Esophagus mucosa (tissue), 1 donor: ENCODE data around the gene ZEB2. TPM values are rescaled to one million over a fixed set of nuclear protein-coding genes. Genes with fewer than 3 reads are reported as not detected.
"Not testable (repeated sequence)": the region's sequence is repeated elsewhere in the genome, so short reads cannot be mapped to it uniquely, and the experiment has no call there.

ENCODE experiments used
- ATAC-seq: fragments of 200-7000 bp; cut with Tn5 transposase; one replicate; pipeline ENCODE4 v1.9.1; 2020
- total RNA-seq: library from RNA; stranded (reverse); gene quantifications from one replicate; pipeline ENCODE4 v1.2.4, GENCODE V29; 2023
- donor health status: DM: yes; HTN: yes; CAD: no.

Gene ZEB2
- total RNA-seq, 1 donor from 2014 or later, result 6.5 TPM

DNA sequence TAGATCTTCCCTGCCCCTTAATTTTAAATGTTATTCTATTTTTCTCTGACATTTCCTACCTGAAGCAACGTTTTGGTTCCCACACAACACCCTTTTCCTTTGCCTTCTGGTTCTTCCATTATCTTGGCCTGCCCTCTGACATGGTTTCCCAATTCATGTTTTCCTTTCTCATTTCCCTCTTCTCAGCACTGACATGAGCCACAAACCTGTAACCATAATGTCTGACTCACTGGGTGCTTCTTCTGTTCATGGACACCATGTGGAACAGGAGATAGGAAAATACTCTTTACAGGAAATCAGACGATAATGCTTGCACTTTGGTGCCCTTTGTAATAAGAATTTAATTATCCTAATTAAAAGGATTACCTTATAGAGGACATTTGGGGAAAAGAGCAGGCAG, 142.0 kb downstream of the ZEB2 start:
- ATAC-seq, result no peak

DNA sequence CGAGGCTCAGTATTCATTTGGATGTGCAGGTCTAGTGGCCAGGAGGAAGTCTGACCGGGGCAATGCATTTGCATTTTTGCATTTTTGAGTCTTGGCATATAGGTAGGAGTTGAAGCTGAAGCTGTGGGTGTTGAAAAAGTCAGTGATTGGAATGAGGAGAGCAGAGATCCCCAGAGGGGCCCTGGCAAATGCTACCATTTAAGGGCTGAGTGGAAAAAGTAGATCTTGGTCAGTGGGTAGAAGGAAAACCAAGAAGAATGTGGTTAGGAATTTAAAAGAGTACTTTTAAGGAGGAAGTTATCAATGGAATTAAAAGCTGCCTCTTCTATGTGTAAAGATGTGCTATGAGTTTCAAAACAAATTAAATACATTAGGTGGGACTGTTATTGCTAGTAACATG, 143.0 kb downstream of the ZEB2 start:
- ATAC-seq, result no peak

DNA sequence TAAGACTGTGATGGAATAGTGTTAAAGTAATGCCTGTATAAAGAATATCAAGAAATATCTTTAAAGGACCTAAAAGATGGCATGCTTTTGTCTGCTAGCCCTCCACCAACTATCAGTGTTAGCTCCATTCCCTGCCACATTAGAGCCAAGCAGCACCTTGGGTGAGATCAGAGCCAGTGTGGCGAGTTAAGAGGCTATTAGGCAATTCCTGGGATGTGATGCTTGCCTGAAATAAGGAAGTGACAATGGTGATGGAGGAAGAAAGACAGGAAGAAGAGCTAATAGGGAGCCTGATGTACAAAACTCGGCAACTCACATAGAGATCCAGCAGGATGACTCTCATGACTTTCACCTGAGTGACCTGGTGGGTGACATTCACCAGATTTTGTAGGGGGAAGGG, 143.5 kb downstream of the ZEB2 start:
- ATAC-seq, result no peak

DNA sequence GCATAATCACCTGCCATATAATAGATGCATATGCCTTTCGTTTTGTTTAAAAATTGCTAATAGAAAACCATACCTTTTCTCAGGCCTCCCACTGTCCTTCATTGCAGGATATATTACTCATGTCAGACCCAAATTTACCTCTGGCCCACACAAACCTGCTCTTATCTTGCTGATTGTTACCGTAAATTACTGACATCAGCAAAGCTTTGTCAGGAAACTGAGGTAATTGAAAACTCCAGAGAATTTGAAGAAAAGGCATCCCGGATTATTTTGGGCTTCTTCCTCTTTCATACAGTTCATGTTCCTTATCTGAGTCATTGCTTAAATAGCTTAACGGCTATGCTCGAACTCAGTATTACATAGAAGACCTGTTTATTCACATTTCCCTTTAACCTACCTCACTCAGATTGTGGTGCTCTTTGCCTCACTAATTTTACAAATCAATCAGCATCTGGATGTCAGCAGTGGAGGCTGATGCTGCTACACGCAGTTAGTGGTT, 145.7 kb downstream of the ZEB2 start:
- ATAC-seq, result peak; percentile 68

DNA sequence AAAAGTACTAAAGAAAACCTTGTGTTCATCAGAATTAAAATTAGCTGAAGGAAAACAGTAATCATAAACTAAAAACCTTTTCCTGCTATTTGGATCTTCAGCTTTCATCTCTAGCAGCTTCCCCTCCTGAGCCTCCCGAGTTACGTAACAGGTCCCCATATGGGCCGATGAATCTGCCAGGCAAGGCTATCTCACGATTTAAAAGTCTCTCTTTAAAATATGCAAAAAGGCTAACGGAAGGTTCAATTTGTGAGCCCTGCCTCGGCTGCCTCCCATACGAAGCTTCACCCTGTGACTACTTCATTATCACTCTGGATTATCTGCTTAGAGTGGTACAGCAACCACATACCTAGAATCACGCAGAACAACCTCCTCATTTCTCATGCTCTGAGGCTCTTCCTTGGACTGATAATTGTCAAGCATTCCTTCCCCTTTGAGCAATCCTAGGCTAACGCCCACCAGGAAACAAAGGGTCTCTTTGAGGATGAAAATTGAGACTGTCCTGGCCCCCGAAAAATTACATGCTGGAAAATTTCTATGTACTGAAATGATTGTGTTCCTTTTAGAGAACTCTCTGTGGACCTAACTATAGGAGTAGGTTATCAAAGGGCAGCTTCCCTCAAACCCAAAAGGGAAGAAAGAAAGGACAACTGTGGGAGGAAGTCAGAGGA, 147.4 kb downstream of the ZEB2 start:
- no peak for ATAC-seq

DNA sequence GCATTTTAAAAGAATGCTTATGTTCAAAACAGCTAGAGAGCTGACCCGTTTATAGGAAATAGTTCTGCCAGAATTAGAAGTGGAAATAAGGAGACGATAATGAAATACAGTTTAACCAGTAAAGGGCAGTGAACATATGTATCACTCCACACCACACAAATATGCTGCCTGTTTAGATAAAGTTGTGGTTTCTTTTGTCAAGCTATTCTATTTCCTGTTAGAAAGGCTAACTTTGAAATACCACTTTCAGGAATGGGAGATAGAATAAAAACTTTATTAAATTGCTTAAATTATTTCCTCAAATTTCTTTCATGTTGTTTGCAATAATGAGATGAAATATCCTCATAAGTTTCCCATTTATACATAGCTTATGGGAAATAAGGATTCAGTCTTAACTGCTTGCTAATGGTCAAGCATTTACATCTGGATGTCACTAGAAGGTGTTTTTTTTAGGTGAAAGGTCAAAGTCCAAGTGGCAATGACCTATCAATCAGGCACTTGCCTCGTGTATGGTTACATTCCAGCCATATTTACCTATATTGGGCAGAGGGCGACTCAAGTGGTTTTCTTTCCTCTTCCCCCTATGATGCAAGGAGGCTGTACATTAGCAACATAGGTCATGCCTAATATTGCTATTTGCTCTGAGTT, 148.9 kb downstream of the ZEB2 start:
- ATAC-seq, result no peak

DNA sequence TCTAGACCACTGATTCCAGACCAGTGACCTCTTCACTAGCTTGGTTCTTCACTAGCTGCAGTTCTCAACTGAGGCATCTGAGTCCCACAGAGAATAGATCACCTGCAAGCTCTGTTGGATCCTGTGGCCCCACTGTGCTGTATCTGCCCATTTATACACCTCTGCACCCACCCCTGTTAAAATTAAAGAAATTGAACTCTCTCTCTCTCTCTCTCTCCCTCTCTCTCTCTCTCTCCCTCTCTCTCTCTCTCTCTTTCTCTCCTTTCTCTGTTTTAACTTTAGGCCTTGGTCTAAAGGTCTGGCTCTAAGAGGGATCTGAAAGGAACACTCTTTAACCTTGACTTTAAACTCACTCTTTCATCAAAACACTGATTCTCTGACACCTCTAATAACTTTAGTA, 150.5 kb downstream of the ZEB2 start:
- no peak for ATAC-seq

DNA sequence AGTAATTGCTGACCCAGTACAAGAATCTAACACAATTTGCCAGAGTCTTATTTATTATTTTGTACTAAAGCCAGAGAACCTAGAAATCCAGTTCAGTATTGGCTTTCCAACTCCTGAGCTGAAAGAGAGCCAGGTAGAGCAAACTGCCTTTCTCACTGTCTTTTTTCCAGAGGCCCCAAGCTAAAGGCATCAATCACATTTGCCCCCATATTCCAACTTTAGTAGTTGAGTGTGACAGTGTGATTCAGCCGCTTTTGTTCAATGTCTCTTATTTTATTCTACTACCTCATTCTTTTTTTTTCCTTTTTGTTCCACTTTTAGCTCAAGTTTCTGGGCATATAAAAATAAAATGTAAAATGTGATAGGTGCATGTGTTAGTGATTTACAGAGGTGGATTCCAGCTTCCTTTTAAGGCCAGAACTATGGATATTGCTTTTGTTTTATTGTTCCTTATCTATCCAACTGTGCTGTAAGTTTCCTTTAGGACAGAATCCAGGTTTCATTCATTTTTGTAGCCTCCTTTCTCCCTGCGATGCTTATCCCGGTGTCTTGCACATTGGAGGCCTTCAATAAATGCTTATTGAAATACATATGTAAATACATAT, 153.0 kb downstream of the ZEB2 start:
- no peak for ATAC-seq

DNA sequence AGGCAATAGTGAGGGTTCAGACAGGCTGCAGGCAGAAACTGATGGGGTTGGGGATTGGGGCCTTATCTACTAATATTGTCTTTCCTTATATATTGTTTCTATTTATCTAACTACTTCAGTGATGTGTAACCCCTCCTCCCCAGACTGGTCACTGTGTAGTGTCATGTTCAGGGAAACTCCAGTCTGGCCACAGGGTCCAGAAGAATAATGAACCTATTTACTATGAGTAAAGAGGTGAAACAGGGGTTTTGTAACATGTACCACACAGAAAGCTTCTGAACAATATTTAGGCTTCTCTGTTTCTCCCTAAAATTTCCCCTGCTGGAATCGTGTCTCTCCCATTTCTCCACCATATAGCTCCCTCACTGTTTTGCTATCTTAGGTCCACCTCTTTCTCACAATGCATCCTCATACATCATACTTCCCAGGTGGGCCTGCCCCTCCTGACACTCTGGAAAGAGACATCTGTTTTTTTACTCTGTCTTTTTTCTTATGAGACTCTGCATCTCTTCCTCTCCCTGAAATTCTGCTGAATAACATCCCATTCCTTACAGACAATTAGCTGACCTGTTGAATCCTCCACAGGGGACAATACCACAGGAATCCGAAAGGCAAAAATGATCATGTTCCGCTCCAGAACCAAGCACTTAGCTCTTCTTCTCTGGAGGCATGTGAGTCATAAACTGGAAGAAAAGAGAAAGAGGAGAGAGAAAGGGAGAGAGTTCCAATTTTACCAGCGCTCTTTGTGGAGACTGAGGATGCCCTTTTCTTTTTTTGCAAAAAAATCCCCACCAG, 154.8 kb downstream of the ZEB2 start:
- no peak for ATAC-seq

DNA sequence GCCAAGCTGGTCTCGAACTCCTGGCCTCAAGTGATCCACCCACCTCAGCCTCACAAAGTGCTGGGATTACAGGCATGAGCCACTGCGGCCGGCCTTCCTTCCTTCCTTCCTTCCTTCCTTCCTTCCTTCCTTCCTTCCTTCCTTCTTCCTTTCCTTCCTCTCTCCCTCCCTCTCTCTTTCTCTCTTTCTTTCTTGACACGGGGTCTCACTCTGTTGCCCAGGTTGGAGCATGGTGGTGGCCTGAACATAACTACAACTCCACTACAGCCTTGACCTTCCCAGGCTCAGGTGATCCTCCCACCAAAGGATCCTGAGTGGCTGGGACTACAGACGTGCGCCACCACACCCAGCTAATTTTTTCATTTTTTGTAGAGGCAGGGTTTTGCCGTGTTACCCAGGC, 155.7 kb downstream of the ZEB2 start:
- ATAC-seq, result not testable (repeated sequence)

DNA sequence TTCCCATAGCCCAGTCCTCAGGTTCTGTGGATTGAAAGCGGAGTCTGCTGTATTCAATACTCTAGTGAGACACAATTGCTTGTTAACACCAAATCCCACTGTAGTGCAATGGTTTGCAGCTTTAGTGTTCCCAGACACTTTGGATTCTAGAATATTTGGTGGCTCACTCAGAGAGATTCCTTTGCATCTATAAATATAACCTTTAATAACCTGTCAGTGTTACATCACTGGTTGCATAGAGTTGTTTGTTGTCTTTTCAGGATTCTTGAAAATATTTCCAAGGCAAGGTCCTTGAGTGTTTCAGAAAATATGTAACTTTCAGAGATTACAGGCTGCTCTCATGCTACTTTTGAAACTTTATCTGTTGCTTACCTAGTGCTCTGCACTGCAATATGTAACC, 157.5 kb downstream of the ZEB2 start:
- ATAC-seq, result no peak

DNA sequence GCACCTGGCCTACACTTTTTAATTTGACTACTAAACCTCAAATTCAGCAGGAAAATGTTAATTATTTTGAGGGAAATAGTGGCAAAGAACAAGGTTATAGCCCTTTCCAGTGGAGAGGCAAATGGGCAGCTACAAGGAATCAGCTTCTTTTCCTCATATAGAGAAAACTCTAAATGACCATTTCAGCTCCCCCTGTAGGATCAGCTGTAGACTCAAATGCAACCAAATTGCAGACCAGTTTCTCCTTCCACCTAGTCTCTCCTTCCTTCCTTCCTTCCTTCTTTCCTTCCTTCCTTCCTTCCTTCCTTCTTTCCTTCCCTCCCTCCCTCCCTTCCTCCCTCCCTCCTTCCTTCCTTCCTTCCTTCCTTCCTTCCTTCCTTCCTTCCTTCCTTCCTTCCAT, 158.2 kb downstream of the ZEB2 start:
- no peak for ATAC-seq

DNA sequence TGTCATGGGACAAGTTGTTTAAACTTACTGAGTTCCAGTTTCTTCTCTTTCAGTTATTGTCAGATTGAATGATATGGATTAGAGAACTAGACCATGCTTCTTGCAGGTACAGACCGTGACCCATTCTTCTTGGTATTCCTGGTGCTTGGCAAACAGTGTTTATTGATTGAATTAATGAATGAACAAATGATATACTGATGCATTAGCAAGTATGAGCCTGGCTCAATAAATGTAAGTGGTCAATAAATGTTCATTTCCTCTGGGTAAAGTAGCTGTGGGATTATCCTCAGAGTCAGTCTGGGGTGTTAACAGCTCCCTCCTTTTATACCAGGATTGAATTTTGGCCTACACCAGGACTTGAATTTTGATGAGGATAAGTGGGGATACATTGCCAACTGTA, 160.2 kb downstream of the ZEB2 start:
- no peak for ATAC-seq

DNA sequence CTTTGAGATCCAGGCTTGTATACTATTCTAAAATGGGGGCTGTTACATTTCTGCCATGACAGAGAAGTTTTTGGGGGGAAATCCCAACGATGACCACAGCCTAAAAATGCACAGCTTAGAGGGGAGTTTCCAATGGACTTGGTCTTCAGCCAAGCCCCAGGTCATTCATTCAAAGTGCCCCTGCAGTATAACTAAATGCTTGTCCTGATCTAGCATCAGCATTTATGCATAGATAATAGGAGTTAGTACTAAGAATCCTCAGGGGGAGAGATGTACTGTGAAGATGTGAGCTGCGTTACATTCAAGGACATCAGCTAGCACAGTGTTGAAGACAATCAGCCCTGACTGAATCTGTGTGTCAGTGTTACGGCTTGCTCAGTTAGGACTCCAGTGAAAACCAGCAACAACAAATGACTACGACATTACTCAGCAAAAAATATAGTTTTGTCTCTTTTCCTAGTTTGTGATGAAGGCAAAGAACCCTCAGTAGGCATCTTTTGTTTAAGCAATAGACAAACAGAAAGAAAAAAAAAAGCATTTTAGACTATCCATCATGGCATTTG, 160.9 kb downstream of the ZEB2 start:
- ATAC-seq, result no peak

DNA sequence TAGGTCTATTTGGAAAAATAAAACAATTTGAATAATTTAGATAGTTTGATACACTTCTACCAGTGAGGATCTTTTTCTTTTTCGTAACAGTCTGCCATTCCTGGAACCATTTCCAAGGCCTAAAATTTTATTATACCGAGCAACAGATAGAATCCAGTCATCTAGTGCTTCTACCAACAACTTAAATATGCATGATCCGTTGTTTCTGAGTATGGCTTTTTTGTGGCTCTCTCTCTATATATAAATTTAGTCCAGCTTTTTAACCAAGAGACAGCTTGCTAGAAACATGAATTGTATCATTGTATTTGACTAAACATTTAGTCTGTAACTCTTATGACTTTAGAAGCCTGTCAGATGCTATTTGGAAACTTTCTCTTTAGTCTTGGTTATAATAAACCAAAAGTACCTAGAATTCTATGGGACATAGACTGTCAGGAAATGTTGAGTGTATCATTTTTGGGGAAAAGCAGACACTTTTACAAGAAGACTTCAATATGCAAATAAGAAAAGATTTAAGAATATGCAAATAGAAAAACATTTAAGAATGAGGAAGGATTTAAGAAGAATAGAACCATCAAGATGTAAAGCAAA, 161.4 kb downstream of the ZEB2 start:
- ATAC-seq, result no peak

DNA sequence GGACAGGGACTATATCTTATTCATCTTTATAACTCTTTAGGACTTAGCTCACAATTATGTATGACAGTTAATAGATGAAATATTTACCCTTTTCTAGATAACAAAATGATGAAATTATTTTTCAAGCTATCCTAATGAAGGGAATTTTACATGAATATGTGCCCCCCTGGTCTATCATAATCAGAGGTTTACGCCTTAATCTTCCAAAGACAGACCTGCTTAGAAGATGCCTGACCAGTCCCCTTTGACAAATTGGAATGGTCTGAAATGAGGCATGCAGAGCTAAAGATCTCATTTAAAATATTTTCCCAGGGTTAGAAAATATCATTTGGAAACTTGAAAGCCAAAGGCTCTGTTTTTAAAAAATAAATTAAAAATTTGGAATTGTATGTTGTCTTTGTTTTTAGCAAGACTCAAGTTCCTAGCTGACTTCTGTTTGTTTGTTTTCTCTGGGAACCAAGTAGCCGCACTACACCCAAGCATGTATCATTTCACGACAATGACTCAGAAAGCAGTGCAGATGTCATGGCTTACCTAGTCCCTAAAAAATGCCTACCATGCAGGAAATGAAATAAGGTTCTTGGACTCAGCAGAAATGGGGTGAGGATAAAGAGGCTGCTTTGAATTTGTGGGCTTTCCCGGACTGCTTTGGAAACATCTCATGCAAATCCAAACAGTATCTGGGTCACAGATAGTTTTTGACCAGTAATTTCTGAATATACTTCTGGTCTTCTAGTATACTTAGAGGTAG, 162.1 kb downstream of the ZEB2 start:
- peak; percentile 84 for ATAC-seq

DNA sequence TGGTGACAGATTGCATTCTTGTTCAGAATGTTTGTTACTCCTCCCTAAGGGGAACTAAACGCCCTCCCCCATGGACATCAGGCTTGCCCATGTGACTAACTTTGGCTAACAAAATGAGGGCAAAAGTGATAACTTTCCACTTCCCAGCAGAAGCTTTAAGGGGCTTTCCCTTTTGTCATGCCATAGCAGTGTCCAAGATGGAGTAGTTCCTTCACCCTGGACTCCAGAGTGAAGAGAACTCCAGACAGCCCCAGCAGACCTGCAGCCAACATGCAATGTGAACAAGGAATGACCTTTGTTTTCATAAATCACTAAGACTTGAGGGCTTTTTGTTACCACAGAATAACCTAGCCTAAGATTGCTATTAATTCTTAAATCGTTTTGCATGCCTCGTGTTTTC, 163.5 kb downstream of the ZEB2 start:
- ATAC-seq, result no peak

DNA sequence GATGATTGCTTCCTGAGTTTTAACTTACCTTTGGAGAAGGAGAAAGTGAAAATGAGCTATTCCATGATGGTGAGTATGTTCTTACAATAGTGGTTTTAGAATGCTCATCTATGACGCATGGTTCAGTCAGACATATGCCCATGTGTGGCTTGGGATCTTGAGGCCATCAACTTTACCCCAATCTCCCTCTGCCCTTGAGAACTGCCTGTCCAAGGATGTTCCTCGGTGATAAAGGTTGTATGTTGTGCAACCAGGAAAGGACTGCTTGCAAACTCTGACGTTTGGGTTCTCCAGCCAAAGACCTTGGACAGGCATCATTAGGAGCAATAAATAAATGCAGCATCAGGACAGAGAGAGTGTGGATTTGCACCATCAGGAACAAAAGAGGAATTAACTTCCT, 165.0 kb downstream of the ZEB2 start:
- no peak for ATAC-seq

DNA sequence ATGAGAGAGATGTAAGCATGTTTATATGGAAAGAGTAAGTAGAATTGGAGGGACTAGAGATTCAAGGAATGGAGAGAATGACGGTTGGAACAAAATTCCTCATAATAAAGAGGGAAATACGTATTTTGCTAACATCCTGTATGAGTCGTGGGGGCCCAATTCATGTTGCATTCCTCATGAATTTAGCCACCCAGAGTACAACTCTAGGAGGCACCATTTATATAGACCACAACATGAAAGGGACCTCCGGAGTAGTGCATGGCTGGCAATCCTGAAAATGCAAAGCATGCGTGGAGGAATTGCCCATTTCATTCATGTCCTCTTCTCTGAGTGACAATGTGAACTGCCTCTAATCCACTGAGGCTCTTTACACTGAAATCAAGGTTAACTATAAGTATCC, 168.2 kb downstream of the ZEB2 start:
- ATAC-seq, result no peak

DNA sequence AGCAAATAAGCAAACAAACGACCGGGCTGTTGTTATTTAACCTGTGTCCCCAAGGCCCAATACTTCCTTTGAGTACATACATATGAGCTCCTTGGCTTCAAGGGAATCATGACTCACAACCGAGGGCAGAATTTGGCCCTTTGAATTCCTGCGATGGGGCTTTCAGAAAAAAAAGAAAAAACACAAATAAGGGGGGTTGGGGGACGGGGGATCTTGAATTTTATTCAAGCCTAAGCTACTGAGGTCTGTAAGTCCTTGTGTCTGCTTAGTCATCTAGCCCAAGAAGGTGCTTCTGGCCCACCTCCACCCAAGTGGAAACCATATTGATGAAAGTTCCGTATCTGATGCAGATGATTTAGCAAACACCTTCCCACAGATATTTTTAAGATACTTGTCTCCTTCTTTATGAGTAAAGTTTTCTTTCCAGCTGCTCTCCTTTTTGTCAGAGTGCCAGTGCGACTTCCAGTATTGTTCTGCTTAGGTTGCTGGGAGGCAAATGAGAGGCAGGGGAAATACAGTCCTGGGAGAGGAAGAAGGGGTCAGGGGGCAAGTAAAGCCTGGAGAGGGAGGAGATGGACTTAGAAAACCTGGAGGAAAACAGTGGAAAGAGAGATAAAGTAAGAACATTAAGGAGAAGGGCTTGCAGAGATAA, 169.6 kb downstream of the ZEB2 start:
- no peak for ATAC-seq

DNA sequence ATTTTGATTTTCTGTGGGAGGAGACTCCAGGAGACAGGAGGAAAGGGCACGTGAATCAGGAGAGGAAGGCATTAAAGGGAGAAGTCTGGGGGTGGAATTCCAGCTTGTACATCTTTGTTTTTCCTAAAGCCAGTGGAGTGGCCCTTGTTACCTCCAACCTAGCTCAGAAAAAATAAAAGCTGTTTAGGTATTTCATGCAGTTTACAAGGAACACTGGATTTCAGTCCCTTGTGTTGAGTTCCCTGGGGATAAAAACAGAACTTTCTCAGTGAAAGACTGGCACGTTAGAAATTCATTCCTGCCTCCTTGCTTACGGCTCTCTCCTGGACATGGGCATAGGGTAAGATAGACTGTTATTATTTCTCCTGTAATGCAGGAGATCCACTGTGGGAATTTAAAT, 170.2 kb downstream of the ZEB2 start:
- ATAC-seq, result no peak
